GM21526 (cell line): Measurements from ENCODE around the gene DOCK4.

Experiments
- ATAC-seq: cut with Tn5 transposase; IDR thresholded peaks from one replicate; pipeline ENCODE4 v1.9.1; 2021; ENCODE audit warnings: moderate library complexity; ENCODE audit not compliant: unreplicated experiment, low FRiP score

DOCK4 gene

DNA sequence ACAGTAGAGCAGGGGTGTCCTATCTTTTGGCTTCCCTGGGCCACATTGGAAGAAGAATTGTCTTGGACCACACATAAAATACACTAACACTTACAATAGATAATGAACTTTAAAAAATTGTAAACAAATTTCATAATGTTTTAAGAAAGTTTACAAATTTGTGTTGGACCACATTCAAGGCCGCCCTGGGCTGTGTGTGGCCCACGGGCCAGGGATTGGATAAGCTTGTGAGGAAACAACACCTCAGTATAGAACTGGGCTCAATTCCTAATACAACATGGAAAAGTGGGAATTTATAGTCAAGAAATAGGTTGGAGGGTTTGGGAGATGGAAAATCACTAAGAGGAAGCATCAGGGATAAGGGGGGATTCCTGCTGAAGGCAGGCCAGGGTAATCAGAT lies 18.0 kb upstream of the DOCK4 start:
- no peak for ATAC-seq

DNA sequence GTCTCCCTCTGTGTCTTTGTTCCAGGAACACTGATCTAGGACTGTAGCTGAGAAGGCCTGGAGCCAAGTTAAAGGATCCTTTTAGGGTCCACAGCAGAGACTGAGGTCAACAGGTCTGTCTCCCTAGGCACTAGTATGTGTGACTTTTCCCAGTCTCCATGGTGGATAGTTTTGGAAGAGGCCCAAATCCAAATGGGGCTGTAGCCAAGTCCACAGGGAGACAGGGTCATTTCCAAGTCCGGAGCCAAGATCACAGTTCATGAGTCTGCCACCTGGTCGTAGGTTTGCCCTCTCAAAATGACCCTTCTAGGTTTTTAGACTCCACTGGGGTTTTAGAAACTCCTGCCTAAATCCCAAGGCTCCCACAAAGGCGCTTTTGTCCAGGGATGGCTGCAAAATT lies 17.1 kb upstream of the DOCK4 start:
- no peak for ATAC-seq

DNA sequence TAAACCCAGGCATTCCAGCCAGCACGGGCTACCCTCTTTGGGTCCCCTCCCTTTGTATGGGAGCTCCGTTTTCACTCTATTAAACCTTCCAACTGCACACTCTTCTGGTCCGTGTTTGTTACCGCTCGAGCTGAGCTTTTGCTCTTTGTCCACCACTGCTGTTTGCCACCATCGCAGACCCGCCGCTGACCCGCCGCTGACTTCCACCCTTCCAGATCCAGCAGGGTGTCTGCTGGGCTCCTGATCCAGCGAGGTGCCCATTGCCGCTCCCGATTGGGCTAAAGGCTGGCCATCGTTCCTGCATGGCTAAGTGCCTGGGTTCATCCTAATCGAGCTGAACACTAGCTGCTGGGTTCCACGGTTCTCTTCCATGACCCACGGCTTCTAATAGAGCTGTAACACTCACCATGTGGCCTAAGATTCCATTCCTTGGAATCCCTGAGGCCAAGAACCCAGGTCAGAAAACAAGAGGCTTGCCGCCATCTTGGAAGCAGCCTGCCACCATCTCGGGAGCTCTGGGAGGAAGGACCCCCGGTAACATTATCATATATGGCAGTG lies 14.8 kb upstream of the DOCK4 start:
- no peak for ATAC-seq

DNA sequence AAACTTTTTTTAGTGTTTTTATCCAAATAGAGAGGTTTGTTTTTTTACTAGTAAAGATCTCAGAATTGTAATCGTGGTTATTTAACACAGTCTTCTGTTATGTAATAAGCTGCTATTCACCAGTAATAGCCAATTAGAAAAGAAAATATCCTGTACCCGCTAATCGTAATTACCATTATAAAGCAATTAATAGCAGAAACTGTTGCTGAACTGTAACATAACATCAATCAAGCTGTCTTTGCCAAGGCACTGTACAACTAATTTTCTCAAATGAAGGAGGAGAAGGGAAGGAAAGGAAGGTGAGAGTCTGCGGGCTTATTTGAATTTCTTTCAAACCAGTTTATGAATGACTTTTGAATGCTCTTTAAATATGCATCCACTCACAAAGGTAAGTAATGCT lies 9.6 kb upstream of the DOCK4 start:
- no peak for ATAC-seq

DNA sequence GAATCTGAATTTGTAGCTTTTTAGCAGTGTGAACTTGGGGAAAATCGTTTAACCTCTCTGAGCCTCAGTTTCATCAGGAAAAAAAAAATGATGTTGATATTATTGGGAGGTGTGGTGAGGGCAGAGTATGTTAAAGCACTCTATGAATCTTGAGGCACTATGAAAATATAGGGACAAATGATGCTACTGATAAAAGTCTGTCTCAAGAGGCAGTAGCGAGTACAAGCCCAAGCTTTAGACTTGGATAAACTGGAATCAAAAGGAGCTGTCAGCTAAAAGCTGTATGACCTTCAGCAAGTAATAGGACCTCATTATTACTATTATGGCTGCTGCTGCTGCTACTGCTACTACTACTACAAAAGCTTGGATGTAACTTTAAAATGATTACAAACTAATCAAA lies 8.7 kb upstream of the DOCK4 start:
- ATAC-seq = no peak

DNA sequence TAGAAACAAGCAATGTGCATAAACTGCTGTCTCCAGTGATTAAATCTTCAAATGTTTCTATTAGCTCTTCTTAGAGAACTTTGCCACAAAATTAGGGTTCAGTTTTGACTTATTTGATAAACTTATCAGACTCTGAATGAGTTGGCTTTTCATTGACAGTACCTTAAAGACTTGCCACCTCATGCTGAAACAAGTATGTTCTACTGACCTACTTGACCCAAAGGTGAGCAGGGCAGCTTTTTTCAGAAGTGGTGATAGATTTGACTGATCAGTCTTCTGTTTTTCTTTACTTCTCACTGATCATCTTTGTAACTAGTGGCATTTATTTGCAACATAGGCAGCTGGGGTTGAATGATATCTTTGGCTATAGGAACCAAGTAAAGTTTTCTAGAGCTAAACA lies 8.1 kb upstream of the DOCK4 start:
- no peak for ATAC-seq

DNA sequence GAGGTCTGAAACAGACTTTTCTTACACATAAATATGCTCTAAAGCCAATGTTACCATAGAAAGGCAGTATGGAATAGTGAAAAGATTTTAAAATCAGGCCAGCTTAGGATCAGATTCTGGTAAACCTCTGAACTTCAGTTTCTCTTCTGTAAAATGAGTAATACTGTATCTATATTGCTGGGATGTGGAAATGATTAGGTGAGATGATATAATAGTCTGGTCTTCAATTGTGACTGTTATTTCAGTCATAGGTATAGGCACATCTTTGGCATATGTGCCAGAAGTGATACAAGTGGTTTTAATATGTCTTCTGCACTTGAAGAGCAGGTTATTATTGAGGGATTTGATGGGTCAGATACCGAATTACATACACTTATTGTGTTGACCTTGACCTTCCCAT lies 7.5 kb upstream of the DOCK4 start:
- ATAC-seq = no peak

DNA sequence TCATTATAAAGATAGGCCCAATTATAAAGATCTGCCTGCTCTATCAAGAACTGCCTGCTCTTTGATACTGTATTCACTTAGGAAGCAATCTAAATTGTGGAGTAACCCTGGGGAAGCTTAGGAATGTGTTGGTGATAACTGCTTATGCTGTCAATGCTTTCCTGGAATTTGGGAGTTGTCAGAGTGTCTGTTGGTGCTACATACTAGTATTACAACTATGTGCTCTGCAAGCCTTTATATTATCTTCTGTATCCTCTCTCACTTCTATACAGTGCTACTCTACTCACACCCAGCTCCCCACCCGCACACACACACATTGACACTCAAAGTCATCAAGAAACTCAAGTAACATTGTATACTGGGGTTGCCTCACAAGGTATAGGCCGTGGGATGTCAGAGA lies 6.4 kb upstream of the DOCK4 start:
- ATAC-seq = no peak

DNA sequence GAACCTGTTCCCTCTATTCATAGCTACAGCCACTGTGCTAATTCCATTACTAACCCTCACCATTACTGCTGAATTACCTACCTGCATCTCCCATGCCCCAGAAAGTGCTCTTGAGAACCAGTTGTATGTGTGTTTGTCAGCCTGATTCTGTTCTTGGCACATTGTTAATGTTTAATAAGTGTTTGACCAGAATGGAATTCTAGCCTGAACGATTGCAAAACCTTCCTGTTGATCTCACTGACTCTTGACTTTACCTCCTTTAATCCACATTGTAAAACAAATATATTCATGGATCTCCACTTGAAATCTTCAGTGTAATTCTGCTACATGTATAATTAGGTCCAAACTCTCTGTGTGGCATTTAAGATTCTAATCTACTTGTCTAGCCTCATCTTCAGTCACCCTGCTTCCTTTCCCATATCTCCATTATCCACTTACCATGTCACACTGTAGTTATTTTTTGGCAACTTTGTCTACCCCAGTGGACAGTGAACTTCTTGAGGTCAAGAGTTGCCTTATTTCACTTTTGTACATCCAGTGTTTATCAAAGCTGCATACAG lies 5.2 kb upstream of the DOCK4 start:
- ATAC-seq = no peak

DNA sequence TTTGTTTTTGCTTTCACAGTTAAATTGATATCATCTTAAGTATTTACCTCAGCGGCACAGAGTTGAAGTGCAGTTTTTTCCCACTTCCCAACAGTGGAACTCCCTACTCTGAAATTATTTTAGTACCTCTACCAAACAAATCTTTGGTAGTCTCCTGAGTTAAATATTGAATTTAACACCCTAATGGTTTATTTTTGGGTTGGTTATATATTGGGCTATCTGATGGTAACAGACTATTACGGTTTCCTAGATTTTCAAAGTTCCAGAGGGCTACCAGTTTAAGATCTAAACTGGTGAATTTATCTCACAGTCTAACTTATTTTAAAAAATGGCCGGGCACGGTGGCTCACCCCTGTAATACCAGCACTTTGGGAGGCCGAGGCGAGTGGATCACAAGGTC lies 1.6 kb upstream of the DOCK4 start:
- ATAC-seq = no peak

DNA sequence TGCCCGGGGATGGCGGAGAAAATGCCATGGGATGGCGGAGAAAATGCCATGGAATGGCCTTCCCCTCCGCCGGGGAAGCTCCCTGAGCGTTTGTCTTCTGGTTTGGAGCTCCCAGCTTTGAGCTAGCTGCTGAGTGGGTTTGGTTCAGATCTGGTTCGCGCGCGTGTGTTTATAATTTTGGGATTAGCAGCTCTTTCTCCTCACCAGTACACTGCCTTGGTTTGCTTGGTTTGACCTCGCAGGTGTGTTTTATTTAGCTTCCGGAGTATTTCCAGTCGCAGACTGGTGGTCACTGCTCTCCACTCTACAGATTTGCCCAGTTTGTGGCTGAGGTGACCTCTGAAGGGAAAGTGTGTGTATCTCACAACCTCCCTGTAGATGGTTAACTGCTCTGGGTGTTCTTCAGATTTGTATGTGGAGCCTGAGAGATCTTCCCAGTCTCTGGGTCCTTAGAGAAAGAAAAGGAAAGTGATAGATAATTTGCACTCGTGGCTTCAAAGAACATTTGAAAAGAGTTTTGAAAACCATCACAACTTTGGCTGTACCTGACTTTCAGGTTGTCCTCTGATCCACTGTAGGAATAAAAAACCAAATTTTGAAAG lies 893 bp upstream of the DOCK4 start:
- ATAC-seq = no peak

DNA sequence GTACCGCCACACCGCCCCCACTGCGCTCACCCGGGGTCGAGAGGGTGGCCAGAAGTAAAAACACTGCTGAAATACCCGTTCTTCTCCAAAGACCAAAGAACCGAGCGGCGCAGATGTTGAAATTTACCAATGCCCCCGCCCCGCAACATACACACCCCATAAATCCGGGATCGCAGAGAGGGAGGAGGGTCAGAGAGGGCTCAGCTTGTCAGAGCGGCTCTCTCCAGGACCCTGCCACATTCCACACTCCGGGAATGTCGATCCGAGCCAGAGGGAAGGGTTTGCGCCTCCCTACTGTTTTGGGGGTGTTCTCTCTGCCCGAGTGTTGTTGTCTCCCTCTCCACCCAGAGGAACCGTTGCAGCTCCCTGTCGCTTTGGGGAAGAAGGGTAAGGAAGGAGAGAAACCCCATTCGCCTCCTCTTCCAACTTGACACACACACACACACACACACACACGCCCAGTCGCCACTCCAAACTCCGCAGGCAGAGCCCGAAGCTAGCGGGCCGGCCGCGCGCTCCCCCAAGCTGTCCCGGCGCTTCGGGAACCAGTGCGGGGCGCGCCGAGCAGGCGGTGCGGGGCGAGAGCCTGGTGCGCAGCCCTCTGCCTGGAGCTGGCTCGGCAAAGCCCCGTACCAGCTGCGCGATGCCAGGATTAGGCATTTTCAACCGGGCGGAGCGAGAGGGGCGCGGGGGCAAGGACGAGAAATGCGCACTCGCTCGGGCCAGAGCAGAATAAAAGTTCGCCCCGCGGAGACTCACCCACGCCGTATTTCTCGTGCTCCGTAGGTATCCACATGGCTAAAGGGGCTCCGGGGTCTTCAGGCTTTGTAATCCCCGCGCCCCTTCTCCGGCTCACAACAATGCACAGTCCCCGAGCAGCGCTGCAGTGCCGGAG lies 609 bp downstream of the DOCK4 start:
- ATAC-seq = peak; percentile 11

DNA sequence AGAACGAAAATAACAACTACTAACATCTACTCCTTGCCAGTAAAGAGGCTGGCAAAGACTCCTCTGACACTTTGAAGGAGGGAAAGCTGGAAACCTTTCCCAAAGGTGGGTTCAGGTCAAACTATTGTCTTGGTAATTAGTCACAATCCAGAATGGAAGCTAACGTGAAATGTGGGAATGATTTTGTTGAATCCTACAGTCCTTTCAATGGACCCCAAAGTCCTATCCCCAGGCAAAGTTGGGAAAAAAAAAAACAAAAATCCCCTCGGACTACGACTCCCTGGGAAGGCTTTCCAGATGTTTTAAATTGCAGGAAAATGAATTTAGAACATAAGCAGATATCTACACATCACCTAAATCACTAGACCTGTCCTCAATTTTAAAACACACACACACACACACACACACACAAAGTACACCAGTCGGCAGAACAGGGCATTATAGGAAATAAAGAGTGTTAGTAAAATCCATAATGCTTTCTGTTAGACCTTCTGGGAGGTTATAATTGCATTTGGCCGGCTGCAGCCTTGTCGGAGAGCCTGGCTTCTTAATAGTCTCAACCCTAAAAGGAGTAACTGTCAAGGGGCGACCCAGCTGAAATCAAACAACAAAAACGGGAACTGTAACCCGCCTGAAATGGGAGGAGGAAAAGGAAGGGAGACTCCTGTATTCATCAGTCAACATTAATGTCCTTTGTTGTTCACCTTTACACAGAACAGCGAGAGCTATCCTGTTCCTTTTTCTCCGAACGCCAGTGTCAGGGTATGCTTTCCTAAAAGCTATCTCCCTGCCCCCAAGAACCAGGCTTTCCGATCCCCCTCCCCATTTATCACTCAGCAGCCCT lies 1.5 kb downstream of the DOCK4 start:
- no peak for ATAC-seq

DNA sequence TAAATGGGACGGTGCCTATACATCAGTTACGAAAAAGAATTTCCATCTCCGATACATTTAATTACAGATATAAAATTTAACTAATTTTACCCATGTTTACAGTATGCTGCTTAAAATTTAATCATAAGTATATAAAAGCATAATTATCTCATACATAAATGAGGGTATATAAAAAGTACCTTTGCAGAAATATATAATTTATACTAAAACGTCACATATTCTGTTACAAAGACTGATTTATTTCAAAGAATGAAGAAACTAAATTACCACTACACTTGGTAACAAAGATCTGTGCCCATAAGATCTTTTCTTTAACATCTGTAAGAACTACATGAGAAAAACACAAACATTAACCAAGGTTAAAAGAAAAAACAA lies 2.8 kb downstream of the DOCK4 start:
- ATAC-seq = no peak

DNA sequence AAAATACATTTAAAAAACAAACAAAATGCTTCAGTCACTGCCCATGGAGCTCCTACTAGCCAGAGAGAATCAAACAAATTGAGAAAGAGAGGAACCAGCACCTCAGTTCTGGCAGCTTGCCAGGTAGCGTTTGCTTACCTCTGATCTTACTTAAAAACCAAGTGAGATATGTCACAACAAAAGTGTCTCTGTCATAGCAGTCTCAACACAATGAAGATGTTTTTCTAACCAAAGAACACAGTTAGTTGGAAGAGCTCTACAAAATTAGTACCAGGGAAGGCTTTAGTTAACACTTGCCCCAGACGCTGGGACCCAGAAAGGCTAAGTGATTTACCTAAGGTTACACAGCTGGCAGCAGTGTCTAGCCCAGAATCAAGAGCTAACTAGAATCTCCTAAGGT lies 3.4 kb downstream of the DOCK4 start:
- no peak for ATAC-seq

DNA sequence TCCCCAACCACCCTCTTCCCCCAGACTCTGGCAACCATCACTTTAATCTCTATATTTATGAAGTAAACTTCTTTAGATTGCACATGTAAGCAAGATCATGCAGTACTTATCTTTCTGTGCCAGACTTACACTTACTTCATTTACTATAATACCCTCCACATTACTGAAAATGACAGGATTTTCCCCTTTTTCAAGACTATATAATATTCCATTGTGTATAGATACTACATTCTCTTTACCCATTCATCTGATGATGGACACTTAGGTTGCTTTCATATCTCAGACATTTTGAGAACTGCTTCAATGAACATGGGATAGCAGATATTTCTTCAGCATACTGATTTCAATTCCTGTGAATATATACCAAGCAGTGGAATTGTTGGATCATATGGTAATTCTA lies 4.4 kb downstream of the DOCK4 start:
- ATAC-seq = no peak

DNA sequence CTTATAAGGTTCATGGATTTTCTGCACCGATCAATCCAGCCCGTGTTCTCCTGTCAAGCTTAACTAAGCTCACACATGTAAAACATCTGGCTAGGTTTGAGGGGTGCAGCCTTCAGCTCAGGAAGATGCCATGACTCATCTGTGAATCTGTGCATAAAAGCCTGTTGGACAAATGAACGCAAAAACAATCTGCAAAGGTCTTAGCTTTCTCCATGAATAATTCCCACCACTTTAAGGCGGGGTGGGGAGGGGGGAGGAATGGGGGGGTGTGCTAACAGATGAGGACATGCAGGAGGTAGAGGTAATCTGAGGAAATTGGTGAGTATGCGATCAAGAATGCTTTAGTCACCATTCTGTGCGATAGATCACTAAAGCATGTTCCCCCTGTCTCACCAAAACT lies 4.8 kb downstream of the DOCK4 start:
- no peak for ATAC-seq

DNA sequence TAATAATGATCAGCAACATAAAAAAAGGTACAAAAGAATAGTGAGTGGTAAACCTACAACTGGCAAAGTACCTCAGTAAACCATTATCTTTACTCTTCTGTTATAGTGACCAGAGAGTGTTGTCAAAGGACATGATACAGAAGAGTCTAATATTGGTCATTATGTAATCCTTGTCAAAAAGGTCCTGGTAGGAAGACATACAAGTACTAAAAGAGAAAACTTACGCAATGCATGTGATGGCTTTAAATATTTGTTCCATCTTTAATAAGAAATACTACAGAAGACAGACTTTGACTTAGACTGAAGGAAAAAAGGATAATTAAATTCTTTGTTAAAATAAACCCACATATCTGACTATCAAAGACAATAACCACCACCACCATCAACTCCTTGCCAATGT lies 6.5 kb downstream of the DOCK4 start:
- ATAC-seq = no peak

DNA sequence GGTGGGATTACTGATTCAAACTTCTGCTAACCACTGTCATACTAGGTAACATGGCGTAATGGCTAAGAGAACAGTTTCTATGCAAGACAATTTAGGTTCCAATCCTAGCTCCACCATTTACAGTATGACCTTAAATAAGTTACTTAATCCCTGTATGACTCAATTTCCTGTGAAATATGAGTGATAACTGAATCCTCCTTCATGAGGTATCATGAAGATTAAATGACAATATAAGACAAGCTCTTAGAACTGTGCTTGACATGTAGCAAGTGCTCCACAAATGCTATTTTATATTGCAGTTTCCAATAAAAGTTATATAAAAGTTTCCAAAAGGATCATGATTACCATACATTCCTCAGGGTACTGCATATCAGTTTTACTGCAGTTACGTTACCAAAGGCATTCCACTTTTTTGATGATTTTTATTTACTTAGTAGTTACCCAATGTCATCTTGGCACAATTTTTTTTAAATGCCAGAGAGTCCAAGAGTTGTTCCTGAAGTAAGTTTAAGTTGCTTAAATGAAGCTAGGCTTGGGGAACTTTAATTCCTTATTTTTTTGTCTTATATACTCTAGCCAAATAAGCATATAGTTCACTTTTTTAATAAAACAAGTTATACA lies 7.1 kb downstream of the DOCK4 start:
- ATAC-seq = no peak

DNA sequence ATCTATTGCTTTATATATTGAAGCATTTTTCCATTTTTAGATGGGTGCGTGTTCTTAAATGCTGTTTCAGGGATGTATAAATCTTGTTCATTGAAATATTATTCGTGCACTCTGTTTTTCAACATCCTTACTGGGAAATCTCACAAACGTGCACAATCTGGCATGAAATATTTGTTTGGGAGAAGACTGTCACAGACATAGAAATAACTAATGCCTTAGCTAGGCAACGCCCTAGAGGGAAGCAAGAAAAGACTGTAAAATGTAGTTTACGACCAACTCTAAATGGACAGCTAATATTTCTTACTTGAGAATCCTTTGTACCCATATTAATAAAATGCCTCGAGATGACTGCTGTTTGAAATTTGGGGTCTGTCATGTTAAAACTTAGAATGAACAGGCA lies 8.9 kb downstream of the DOCK4 start:
- no peak for ATAC-seq
